HG03575 (cell line): ENCODE results near the gene NAGA.
"Not testable (repeated sequence)": the region's sequence is repeated elsewhere in the genome, so short reads cannot be mapped to it uniquely, and the experiment has no call there.

Experiments
- ATAC-seq: cut with Tn5 transposase; IDR thresholded peaks from one replicate; pipeline ENCODE4 v1.9.1; 2021; ENCODE audit not compliant: unreplicated experiment, insufficient number of reproducible peaks, low FRiP score; ENCODE audit errors: extremely low read depth

The NAGA gene

DNA sequence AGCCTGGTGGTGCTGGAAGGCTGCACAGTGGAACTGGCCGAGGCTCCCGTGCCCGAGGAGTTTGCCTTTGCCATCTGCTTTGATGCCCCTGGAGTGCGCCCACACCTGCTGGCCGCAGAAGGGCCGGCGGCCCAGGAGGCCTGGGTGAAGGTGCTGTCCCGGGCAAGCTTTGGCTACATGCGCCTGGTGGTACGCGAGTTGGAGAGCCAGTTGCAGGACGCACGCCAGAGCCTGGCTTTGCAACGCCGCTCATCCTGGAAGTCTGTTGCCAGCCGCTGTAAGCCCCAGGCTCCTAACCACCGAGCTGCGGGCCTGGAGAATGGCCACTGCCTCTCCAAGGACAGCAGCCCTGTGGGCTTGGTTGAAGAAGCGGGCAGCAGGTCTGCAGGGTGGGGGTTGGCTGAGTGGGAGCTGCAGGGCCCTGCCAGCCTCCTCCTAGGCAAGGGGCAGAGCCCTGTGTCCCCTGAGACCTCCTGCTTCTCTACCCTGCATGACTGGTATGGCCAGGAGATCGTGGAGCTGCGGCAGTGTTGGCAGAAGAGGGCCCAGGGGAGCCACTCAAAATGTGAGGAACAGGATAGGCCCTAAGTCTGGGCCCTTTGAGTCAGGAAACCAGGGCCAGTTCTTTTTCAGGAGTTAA lies 7.0 kb upstream of the NAGA start:
- ATAC-seq = no peak

DNA sequence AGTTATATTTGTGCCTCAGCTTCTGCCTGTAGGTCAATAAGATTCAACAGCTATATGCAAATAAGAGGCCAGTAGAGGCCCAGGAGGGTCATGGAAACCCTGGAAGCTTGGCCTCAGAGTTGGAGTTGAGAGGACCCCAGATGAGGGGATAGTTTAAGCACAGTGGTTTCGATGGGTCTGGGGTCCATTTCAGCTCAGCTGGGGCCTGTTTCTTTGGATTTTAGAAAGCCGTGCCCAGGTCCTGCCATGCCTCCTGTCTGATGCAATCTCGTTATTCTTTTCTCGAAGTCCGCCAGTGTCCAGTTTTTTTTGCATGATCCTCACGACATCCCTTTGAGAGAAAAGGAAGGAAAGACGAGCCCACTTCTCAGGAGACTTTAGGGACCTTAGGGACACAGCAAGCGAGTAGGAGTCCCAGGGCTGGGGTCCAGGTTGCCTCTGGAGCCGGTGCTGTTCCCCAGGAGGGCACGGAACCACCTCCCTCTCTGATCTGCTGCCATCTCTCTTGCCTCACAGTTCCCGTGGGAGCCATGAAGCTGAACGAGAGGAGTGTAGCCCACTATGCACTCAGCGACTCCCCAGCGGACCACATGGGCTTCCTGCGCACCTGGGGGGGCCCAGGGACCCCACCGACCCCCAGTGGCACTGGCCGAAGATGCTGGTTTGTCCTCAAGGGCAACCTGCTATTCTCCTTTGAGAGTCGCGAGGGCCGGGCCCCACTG lies 6.3 kb upstream of the NAGA start:
- no peak for ATAC-seq

DNA sequence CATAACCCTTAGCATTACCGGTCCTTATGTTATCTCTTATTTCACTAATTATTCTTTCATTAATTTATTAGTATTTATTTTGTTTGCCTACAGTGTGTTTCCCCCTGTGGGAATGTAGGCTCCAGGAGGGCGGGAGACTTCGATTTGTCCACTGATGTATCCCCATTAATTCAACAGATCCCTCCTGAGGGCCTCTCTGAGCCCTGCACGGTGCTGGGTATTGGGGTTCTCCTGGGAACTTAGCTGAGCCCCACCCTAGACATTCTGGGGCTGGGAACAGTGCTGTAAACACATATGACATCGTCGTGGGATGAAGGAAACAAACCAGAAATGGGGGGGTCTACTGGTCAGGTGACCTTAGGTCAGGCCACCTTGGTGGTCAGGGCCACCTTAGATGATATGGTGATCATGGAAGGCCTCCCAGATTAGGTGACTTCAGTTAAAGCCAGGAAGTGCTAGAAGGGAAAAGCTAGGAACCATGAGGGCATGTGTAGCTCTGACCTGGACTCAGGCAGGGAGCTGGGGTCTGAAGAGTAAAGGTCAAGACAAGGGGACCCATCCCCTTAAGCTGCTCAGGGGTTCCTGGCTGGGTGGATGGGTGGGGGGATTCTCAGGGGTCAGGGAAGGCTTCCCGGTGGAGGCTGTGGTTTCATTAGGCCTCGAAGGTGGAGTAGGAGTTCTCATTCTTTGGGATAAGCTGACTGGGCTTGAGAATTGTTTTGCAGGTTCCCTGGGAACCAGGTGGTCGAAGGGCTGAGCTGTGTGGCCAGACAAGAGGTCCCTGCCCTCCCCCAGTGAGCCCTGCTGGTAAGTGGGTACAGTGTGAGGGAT lies 4.4 kb upstream of the NAGA start:
- ATAC-seq = no peak

DNA sequence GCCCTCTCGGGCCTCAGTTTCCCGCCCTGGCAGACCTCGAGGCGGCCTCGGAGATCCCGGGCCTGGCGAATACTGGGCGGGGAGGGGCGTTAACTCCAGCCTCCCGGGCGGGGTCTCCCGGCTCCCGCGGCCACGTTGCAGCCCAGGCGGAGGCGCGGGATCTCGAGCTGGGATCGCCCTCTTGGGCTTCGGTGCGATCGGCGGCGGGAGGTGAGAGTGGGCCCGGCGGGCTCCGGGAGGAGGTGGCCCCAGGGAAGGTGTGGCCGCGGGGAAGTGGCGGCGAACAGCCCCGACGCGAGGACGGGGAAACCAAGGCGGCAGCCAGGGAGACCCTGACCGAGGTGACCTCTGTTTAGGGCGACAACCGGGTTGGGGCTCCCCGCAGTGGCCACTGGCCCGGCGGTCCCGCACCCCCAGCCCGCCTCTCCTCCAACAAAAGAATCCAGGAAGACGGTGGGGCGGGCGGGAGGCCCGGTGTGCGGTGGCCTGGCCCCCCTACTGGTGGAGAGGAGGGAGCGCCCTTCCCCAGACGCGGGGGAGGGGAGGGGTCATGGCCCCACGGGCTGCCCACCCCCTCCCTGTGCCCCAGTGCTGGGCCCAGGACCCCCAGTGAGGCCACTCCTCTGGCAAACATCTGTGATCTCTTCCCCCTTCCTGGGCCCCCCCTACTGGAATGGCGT lies 3.7 kb upstream of the NAGA start, which contains the start of gene PHETA2:
PHETA2 (plus strand) TSS at position 117 of the 680 bp plus-strand sequence. CDS start 3,046 bp downstream, outside the sequence.
- ATAC-seq = no peak

DNA sequence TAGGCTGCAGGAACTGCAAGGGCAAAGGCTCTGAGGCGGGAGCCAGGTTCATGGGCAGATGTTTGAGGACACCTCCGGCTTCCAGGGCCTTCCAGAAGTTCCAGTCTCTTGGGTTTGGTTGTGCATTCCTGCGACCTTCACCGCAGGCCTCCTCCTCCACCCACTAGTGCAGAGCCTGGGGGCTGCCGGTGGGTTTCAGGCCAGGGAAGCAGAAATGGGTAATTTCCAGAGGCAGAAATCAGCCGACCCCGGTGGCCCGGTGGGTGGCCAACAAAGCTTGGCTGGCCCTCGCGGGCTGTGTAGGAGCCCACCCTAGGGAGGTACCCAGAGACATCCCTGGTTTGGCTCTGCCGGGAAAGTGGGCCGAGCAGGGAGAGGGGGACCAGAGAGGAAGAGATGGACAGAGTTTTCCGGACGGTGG lies 3.0 kb upstream of the NAGA start:
- ATAC-seq = no peak

DNA sequence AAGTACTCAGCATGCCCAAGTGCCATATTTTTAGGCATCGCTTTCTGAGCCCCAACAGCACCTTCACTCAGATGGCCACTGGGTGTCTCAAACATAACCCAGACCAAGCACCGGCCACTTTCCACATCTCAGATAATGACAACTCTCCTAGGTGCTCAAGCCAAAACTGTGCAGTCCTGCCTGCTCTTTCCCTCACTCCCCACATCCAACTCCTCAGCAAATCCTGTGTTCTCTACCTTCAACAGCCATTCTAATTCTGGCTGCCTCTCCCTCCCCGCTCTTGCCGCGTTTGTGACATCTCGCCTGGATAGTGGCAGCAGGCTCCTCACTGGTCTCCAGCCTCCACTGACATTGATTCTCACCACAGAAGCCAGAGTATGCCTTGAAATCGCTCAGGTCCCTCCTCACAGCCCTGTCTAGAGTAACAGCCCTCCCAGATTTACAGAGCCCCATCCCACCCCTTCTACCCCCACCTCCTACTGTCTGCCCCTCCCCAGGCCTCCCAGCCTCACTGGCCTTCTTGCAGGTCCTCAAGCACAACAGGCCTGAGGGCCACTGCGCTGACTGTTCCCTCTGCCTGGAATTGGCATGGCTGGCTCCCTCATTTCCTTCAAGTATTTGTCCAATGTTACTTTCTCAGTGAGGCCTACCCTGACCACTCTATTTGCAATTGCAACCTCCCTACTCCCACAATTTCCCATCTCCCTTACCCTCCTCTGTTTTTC lies 2.2 kb upstream of the NAGA start:
- no peak for ATAC-seq

DNA sequence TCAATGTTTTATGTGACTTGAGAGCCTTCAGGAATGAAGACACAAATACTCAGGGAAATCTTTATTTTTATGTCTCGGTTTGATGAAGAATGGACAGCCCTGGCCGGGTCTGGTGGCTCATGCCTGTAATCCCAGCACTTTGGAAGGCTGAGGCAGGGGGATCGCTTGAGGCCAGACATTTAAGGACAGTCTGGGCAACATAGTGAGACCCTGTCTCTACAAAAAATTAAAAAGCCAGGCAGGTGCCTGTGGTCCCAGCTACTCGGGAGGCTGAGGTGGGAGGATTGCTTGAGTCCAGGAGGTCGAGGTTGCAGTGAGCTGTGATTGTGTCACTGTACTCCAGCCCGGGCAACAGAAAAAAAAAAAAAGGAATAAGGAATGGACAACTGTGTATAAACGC lies 896 bp upstream of the NAGA start:
- ATAC-seq = not testable (repeated sequence)

DNA sequence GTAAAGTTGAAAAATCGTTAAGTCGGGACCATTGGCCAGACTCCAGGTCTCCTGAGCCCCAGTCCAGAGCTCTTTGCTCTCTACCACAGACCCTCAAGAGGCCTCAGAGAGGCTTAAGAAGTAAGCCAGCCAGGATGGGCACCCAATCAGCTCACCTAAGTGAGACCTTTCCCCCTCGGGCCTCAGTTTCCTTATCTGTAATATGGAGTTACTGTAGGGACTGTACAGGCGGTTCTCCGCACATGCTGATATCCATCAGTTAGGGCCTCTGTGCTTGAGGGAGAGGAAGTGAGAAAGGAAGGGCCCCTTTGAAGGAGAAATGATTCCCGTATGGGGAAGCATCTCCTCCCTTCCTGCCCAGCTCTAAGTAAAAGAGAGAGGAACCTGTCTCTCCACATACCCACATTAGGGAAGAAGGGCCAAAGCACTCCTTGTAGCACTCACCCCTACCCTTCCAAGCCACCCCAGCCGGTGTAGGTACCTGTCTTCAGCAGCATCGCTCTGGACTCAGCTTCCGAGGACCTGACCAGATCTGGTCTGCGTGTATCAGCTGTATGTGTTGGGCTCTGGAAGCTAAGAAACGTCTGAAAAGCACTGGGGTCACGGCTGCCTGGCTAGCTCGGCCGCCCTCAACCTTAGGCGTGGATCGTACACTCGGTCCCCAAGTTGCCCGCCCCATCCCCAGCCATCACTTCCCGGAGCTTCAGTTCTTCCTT lies 653 bp downstream of the NAGA start:
- no peak for ATAC-seq

DNA sequence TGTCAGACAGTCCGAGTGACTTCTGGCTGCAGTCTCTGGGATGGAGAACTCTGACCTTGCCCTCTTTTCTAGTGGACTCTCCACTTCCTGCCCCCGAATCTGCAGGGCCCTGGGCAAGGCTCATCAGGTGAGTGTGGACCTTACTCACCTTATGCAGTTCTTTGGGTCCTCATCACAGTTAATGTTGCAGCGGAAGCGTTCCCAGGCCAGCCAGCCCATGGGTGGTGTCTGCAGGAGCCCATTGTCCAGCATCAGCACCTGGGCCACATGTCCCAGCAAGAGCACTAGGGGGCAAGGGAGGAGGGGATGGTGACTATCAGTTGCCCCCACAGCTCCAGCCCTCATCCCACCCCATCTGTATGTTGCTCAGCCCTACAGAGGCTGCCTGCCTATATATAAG lies 2.3 kb downstream of the NAGA start:
- ATAC-seq = no peak

DNA sequence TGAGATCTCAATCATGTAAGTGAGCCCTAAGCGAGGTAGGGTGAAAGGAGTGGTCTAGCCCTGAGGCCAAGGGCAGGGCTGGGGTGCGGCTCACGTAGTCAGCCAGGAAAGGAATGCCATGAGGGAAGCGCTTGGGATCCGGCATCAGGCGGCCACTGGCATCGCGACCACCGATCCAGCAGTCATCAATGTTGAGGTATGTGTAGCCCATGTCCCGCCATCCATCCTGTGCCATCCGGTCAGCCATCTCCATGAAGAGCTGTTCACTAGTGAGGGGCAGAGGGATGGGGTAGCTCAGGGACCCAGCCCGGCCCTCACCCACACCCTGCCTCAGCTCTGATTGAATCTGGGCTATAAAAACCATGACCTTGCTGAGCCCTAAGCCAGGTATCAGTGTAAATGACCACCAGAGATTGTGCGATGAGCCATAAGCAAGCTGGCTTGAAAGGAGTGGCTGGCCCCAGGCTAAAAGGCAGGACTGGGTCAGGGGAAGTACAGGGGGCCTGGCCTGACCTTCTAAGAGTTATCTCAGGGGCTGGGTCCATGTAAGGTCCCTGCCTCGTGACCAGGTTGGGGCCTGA lies 2.9 kb downstream of the NAGA start:
- no peak for ATAC-seq

DNA sequence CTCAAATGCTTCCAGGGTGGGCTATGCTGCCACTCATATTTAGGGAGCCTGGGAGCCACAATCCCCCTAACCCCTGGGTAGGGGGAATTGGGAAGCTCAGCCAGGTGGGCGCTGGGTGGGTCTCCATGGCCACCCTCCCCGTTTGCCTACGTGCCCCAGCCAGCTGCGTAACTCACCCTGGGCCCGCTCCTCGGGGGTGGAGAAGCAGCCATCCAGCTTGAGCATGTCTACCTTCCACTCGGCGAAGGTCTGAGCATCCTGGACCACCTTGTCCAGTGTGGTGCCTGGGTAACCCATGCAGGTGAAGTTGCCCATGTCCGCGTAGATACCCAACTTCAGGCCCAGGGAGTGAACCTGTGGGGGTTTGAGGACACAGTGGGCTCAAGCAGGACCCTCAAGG lies 3.7 kb downstream of the NAGA start:
- ATAC-seq = no peak

DNA sequence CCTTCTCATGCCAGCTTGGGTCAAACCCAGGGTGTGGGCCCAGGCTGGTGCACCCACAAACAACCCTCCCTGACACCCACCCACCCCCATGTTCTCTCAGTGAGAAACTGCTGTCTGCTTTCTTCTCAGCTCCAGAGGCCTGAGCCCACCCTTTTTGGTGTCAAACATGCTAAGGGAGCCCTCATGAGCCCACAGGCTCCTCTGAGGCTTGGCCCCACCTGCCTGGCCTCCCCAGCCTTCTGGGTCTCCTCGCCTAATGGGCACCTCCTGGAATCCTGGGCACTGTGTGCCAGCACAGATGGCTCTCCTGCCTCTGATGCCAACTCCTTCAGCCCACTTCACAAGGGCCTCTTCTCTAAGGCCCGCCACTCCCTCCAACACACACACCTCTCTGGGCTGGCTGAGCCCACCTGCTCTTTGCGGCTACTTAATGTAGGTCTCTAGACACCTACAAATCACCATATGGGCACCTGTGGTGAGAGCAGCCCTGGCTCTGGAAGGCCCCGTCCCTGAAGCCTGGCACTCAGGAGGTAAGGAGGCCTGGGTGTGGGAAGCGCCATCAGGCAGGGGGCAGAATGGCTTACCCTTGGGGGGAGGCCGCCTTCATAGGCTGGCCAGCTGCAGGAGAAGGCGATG lies 4.4 kb downstream of the NAGA start:
- ATAC-seq = no peak

DNA sequence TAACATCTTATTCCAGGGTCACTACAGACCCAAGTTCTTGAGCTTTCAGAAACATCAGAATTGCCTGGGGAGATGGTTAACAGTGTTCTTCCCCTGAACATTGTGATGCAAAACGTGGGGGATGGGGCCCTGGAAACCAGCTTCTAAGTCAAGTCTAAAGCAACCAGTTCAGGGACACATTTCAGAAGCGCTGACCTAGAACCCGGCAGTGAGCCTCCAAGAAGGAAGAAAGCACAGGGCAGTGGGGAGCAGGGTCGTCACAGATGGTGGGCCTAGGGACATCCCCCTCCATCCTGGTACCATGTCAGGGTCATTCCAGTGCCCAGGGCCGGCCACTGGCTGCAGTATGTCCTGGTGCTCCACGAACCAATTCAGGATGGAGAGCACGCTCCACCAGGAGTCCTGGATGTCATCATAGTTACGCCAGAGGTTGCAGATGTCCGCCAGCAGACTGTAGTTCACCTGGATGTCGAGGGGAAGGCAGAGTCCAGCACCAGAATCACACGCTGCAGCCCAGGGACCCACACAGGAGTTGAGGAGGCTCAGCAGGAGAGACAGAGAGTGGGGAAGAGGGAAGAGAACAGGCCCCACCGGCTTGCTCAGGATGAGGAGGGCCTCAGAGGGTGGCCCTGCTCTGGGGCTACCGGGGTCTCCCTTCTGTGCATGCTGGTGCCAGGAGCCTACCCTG lies 5.0 kb downstream of the NAGA start:
- ATAC-seq = no peak

DNA sequence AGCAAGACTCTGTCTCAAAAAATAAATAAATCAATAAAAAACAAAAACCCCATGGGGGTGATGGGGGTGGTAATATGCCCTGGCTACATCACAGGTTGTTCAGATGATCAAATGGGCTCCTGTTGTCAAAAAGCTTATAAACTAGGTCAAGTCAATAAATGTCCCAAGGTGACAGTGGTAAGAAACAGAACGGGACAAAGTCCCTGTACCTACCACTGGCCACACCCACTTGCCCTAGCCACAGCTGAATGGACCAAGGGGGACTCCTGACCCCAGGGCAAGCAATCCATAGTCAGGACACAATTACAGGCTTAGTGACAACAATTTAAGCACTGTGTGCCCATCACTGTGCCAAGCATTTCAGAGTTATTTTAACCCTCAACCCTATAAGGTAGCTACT lies 6.0 kb downstream of the NAGA start:
- ATAC-seq = no peak

DNA sequence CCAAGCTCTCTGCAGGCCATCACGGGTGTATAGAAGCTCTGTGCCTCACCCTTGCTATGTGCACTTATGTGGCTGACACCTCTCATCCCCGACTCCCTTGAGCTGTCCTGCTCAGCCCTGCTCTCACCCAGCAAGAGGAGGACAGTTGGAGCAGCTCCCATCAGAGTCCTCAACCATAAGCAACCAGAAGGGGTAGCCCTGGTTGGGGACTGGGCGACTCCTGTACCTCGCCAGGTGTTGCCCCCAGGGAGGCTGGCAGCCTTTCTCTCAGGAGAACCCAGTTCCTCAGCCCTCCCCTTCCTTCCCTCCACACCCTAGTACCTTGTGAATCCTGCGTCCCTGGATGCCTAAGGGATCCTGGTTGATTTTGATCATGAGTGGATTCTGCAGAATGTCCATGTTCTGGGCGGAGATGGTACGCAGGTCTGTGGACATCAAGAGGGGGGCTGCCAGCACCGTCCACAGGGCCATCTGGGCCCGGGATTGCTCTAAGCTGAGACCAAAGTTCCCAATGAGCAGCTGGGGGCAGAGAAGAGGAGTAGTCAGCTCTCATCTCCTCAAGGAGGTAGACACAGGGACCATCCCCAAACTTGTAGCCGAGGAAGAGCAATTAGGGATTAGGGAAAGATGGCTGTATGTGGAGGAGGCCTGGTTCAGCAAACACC lies 8.0 kb downstream of the NAGA start:
- ATAC-seq = no peak

DNA sequence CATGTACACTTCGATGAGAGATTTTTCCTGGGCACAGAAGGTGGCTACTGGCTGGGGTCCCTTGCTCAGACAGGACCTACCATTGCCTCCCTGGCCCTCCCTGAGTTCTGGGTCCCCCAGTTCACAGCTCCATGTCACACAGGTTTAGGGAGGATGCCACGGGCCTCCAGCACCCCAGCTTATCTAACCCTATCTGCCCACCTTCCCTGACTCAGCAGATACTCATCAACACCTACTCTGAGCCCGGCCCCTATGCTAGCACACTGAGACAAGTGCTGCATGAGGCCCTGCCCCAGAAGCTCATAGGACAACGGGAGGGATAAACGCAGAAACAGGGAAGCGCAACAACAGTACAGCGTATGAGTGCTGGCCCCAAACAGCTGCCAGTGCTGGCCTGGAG lies 9.6 kb downstream of the NAGA start:
- no peak for ATAC-seq
